ENCODE data around the gene PAPSS2. TPM values are rescaled to one million over a fixed set of nuclear protein-coding genes. Genes with fewer than 3 reads are reported as not detected.
"Not testable (repeated sequence)": the region's sequence is repeated elsewhere in the genome, so short reads cannot be mapped to it uniquely, and the experiment has no call there.

Gene PAPSS2
- total and polyA plus RNA-seq, 2 donors (not counting 3 experiments of a cell fraction or from before 2014, with no cell fraction given) = 27.9 to 82.6 TPM

- H3K36me3 ChIP-seq (ENCODE audit: control insufficient read depth in 2 of 2, extremely low read depth in 1 of 2, insufficient read depth in 2 of 2, low read length in 2 of 2) = no peaks in the 10 kb centered on the region
- FAIRE-seq (no peak), DNase-seq (ENCODE audit: low read depth, low spot score) (no peak)
- intact Hi-C loops (cut with micrococcal nuclease) = no loop called here
- CTCF ChIA-PET = interaction anchor here (1.4 kb wide), 1 partner anchor 13 kb away, joined by 3 read pairs; no protein-coding TSS in a partner anchor
- no peaks in the 10 kb centered on the region for H3K9me3 ChIP-seq (replicated peaks; ENCODE audit: control insufficient read depth, insufficient read depth, low read length)
- H3K4me2 ChIP-seq (ENCODE audit: insufficient read depth, low read length) = no peak overlapping the region
- no peaks in the 10 kb centered on the region for H3K9me1 ChIP-seq (replicated peaks; ENCODE audit: control insufficient read depth, extremely low read depth, insufficient read depth, low read length)
- no peak overlapping the region for H3K9ac ChIP-seq (replicated peaks; ENCODE audit: extremely low read depth, insufficient read depth, low read length)
- no TSS peak for BruUV-seq (replicated peaks)
- no peaks in the 10 kb centered on the region for H4K20me1 ChIP-seq (replicated peaks; ENCODE audit: control insufficient read depth, extremely low read depth, insufficient read depth, low read length)
- no peak overlapping the region for H2AFZ ChIP-seq (ENCODE audit: low read depth, low read length)
- no peaks in the 10 kb centered on the region for H3K4me1 ChIP-seq (ENCODE audit: control insufficient read depth, extremely low read depth, insufficient read depth, low read length)
- POLR2A ChIA-PET = no interaction called here
- H3K4me3 ChIP-seq (replicated peaks in 1 of 3; ENCODE audit: insufficient read depth in 1 of 3, low read depth in 1 of 3, low read length in 3 of 3) = no peak overlapping the region
- H3K27me3 ChIP-seq (ENCODE audit: control insufficient read depth in 2 of 2, insufficient read depth in 2 of 2, low read length in 2 of 2) = peaks cover 10 to 16% of the 10 kb centered on the region in 2 experiments
- TF ChIP-seq GATA2 (IDR thresholded peaks at IDR 0.05; ENCODE audit: insufficient read depth, insufficient read length, low read depth, low read length) = no peak
- TF ChIP-seq POLR2AphosphoS5 (IDR thresholded peaks at IDR 0.05; ENCODE audit: insufficient read depth, low read depth, low read length) = no peak
- no peak for TF ChIP-seq MYC (IDR thresholded peaks at IDR 0.05; ENCODE audit: low read depth, low read length)
- TF ChIP-seq CTCF (IDR thresholded peaks at IDR 0.05; ENCODE audit: extremely low read depth in 1 of 2, insufficient read depth in 1 of 2, low read depth in 1 of 2, low read length in 2 of 2) = no peak
- no peak for TF ChIP-seq FOS (IDR thresholded peaks at IDR 0.05; ENCODE audit: borderline replicate concordance, insufficient read depth, low read length)
- no peak for TF ChIP-seq JUN (IDR thresholded peaks at IDR 0.05; ENCODE audit: borderline replicate concordance, insufficient read depth, insufficient read length, low read depth)
- TF ChIP-seq POLR2A (IDR thresholded peaks at IDR 0.05; ENCODE audit: low read depth, low read length) = no peak
- TF ChIP-seq MAX (IDR thresholded peaks at IDR 0.05; ENCODE audit: insufficient read depth, insufficient read length) = no peak
- TF ChIP-seq EZH2 (IDR thresholded peaks at IDR 0.05; ENCODE audit: borderline replicate concordance, low read depth, low read length, severe bottlenecking) = no peak
- dilution Hi-C loops (cut with MboI; ENCODE audit: extremely low pct_ligation_motif_present, low sequenced_read_pairs) = no loop called here
- H3K79me2 ChIP-seq (ENCODE audit: control insufficient read depth, insufficient read depth, low read length) = no peaks in the 10 kb centered on the region
- no peak overlapping the region for H3K27ac ChIP-seq (ENCODE audit: insufficient read depth, low read depth, low read length)
Observed at GRCh38 chr10:87619705-87620104, 40.0 kb upstream of the PAPSS2 start.

GRCh38 chr10:87621440-87621839, 38.2 kb upstream of the PAPSS2 start:
- BruUV-seq (replicated peaks); H3K36me3 ChIP-seq (ENCODE audit: control insufficient read depth in 2 of 2, extremely low read depth in 1 of 2, insufficient read depth in 2 of 2, low read length in 2 of 2); H3K79me2 ChIP-seq (ENCODE audit: control insufficient read depth, insufficient read depth, low read length); H3K4me2 ChIP-seq (ENCODE audit: insufficient read depth, low read length); H4K20me1 ChIP-seq (replicated peaks; ENCODE audit: control insufficient read depth, extremely low read depth, insufficient read depth, low read length); dilution Hi-C loops (cut with MboI; ENCODE audit: extremely low pct_ligation_motif_present, low sequenced_read_pairs); intact Hi-C loops (cut with micrococcal nuclease); H3K9ac ChIP-seq (replicated peaks; ENCODE audit: extremely low read depth, insufficient read depth, low read length); H3K4me3 ChIP-seq (replicated peaks in 1 of 3; ENCODE audit: insufficient read depth in 1 of 3, low read depth in 1 of 3, low read length in 3 of 3); CTCF ChIA-PET; H3K4me1 ChIP-seq (ENCODE audit: control insufficient read depth, extremely low read depth, insufficient read depth, low read length); POLR2A ChIA-PET; H3K27ac ChIP-seq (ENCODE audit: insufficient read depth, low read depth, low read length); H2AFZ ChIP-seq (ENCODE audit: low read depth, low read length); H3K9me3 ChIP-seq (replicated peaks; ENCODE audit: control insufficient read depth, insufficient read depth, low read length); H3K9me1 ChIP-seq (replicated peaks; ENCODE audit: control insufficient read depth, extremely low read depth, insufficient read depth, low read length); DNase-seq (ENCODE audit: low read depth, low spot score); FAIRE-seq: not testable (repeated sequence)
- peaks cover 8 to 15% of the 10 kb centered on the region in 2 experiments for H3K27me3 ChIP-seq (ENCODE audit: control insufficient read depth in 2 of 2, insufficient read depth in 2 of 2, low read length in 2 of 2)

Measured in endothelial cell of umbilical vein (primary cell).